Cortex of kidney (tissue), 1 donor: ENCODE results near the gene MOB3B.

ENCODE experiments used
- DNase-seq: peaks from one replicate; lab custom pipeline; 2025; lab: John Stamatoyannopoulos, UW

Gene MOB3B

DNA sequence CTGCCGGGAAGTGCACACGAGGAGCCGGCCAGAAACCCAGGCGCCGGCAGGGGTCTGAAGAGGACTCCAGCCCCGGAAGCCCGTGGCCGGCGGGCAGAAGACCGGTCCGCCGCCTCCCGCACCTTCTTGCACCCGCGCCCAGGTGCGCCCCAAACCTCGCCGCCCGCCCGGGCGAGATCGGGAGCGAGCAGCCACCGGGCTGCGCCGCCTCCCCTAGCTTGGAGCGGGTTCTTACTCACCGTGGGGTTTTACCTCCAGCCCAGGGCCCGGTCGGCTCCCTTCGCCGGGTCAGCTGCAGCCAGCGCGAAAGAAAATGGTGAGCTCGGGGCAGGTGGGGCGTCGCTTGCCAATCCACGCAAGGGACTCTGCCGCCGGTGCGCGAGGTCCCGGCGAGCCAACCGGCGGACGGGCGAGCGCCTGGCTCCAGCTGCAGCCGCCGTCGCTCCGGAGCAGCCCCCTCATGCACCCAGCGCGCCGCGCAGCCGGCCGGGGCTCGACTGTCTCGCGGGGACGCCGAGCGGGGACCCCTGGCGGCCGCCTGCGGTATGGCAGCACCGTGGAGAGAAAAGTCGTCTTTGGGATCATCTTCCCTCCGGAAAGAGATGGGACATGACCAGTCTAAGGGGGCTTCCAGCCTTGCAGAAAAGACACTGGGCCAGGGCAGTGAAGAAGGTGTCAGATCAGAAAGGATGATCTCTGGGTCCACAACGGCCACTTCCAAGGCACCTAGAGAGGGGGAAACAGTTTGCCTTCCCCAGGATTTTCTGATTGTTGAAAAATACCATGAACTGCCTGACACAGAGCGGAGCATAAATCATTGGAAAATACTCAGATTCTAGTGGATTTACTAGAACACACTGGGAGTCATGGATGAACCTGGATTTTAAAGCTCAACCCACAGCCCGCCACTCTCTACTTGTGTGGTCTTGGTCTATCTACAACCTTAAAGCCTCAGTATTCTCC is at the start of gene MOB3B:
Gene MOB3B, minus strand, starts transcription at position 499 of the 963 bp plus-strand sequence. CDS start 74,264 bp downstream, outside the sequence.
- peak; percentile 21 for DNase-seq

DNA sequence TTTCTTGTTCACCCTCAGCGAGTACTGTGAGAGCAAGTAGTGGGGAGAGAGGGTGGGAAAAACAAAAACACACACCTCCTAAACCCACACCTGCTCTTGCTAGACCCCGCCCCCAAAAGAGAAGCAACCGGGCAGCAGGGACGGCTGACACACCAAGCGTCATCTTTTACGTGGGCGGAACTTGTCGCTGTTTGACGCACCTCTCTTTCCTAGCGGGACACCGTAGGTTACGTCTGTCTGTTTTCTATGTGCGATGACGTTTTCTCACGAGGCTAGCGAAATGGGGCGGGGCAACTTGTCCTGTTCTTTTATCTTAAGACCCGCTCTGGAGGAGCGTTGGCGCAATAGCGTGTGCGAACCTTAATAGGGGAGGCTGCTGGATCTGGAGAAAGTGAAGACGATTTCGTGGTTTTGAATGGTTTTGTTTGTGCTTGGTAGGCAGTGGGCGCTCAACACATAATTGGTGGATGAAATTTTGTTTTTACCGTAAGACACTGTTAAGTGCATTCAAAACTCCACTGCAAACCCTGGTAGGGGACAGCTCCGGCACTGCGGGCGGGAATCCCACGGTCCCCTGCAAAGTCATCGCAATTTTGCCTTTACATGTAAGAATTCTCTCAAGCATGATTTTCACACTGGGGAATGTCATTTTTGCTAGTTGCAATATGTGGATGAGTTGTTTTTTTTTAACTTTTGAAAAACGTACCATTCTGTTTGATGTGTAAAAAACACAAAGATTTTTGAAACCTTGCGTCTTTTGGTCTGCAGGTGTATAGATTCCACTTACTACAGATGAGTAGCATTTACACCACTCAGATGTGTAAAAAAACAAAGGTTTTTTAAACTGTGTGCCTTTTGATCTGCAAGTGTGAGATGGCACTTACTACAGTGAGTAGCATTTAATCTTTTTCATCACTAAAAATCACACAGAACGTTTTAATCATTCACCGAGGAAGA is 44.3 kb upstream of the MOB3B start:
- DNase-seq: no peak

DNA sequence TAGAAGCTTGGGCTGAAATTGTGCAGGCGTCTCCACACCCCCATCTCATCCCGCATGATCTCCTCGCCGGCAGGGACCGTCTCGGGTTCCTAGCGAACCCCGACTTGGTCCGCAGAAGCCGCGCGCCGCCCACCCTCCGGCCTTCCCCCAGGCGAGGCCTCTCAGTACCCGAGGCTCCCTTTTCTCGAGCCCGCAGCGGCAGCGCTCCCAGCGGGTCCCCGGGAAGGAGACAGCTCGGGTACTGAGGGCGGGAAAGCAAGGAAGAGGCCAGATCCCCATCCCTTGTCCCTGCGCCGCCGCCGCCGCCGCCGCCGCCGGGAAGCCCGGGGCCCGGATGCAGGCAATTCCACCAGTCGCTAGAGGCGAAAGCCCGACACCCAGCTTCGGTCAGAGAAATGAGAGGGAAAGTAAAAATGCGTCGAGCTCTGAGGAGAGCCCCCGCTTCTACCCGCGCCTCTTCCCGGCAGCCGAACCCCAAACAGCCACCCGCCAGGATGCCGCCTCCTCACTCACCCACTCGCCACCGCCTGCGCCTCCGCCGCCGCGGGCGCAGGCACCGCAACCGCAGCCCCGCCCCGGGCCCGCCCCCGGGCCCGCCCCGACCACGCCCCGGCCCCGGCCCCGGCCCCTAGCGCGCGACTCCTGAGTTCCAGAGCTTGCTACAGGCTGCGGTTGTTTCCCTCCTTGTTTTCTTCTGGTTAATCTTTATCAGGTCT is 43.5 kb upstream of the MOB3B start, which contains the start of gene C9orf72:
Gene C9orf72, minus strand, starts transcription at position 564 of the 716 bp plus-strand sequence. CDS start 6,361 bp downstream, outside the sequence.
- no peak for DNase-seq

GRCh38 chr9:27572566-27572917 is 42.9 kb upstream of the MOB3B start:
- no peak for DNase-seq

GRCh38 chr9:27572061-27572460 is 42.4 kb upstream of the MOB3B start:
- no peak for DNase-seq

- DNase-seq: no peak
Measured at GRCh38 chr9:27571011-27571410, 41.4 kb upstream of the MOB3B start.

DNA sequence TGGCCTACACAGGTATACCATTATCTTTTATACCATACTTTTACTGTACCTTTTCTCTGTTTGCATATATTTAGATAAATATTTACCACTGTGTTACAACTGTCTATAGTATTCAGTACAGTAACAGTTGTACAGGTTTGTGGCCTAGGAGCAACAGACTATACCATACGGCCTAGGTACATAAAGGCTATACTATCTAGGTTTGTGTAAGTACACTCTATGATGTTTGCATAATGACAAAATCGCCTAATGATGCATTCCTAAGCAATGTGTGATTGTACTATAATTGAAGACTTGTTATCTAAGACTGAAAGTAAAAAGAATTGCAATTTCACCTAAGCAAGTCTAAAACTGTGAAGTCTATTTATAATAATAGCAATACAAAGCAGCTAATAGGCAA is 39.8 kb upstream of the MOB3B start:
- no peak for DNase-seq

GRCh38 chr9:27566118-27566517 is 36.5 kb upstream of the MOB3B start:
- no peak for DNase-seq

- no peak for DNase-seq
Measured at GRCh38 chr9:27565696-27566095, 36.1 kb upstream of the MOB3B start.

DNA sequence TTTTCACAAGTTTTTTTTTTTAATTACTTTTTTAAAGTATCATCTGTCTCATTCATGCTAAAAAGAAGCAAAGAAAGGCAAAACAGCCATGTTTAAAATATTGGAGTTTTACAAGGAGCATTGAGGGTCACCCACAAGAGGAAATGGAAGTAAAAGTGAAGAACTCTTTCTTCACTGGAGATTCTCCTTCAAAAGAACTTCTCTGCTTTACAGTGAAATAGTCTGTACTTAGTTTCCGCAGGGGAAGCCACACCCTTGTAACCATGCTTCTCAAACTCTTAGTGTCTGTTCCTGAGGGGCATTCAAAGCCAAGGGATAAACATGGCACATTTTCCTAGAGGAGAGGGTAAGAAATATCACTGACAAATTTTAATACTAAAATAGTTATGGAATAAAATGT is 35.1 kb upstream of the MOB3B start:
- DNase-seq: no peak

- no peak for DNase-seq
Measured at GRCh38 chr9:27563738-27564430, 34.3 kb upstream of the MOB3B start.

DNA sequence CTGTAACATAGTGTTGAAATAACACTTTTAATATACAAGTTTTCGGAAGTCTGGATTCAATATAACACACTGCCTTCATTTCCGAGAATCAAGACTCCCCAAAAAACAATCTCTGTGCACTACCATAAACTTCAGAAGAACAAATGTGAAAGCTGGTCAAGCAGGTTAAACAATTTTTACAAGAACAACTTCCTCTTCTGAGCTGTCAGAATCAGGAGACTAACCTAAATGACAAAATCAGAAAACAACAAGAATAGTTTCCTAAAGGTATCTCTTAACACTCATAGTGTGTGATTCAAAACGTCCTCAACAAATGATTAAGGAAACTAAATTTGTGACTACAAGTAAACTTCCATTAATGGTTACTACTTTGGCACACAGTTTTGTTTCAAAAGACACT is 32.1 kb upstream of the MOB3B start:
- no peak for DNase-seq

DNA sequence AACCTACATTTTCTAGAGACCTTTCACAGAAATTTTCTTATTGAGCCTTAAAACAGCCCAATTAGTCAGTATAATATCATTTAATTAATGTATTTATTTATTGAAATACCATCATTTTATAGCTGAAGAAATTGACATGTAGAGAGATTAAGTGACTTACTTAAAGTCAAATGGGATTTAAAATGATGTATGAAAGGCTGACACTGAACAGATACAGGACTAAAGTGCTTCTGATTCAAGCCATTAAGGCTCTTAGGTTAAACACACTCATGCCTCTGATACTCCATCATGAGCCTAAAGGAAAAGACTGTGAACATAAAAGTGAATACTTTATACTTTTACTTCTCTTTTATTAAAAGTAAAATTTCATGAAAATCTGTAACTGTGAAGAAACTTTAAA is 30.8 kb upstream of the MOB3B start:
- no peak for DNase-seq

DNA sequence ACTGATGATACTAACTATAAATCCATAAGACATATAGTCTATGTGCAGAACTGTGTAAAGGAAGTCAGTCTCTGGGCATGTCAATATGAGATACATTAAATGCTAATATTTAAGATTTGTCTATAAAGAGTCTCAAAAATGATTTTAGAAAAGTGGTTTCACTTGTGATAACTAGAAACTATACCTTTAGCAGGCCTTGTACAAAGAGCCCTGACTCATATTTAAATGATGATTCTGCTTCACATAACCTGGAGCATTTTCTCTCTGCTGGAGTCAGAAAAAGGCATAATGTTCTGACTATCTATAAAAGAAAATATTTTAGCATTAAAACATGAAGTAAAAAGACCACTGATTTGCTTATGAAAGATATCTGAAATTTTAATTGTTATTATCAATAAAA is 28.7 kb upstream of the MOB3B start:
- no peak for DNase-seq

DNA sequence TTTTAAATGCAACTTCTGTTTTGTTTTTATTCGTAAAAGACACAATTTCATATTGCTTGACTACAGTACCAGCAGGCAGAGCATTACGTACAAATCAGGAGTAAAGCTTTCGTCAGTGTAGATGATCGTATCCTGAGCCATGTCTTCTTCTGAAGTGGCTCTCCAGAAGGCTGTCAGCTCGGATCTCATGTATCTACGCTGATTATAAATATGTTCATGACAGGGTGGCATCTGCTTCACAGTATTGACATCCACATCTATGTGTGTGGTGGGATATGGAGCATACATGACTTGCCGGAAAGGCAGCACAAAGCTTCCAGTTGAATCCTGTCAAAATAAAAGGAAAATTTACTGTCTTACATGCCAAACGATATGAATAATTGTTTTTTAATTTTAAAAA is 26.9 kb upstream of the MOB3B start:
- no peak for DNase-seq

DNA sequence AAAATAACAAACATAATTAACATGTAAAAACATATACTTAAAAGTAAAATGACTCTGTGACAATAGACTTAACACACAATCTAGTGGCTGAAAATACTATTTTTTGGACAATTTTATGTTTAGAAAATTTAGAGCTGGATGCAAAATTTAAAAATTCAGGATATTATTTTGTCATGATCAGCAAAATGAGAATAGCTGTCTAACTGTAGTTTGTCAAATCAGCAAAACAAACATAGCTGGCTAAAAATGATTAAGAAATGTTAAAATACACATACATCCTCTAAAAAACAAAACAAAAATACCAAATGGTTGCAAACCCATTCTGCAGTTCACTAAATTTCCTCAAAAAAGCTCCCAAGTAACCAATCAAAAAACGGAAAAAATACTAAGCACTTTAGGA is 25.1 kb upstream of the MOB3B start:
- no peak for DNase-seq

DNA sequence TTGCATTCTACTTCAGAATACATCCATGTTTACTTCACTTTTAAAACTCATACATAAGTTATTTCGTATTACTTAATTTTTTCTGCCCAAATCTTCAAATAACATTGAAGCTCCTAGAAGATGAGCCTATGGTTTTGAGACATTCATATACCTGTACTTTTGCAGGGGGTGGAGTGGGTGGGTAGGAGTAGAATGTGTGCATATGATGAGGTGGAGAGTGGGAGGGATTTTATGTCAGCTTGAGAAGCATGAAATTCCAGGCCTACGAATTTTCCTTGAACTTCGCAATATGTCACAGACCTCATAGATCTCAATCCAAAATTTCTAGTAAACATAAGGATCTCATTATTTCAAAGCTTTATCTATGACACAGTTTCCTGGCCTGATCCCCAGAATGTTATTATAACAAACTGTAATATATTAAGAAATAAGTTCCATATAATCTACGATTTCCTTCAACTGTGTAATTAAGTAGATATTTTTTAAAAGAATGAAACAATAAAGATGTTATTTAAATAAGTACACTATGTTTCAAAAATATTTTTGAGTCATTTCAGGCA is 19.7 kb upstream of the MOB3B start:
- no peak for DNase-seq

DNA sequence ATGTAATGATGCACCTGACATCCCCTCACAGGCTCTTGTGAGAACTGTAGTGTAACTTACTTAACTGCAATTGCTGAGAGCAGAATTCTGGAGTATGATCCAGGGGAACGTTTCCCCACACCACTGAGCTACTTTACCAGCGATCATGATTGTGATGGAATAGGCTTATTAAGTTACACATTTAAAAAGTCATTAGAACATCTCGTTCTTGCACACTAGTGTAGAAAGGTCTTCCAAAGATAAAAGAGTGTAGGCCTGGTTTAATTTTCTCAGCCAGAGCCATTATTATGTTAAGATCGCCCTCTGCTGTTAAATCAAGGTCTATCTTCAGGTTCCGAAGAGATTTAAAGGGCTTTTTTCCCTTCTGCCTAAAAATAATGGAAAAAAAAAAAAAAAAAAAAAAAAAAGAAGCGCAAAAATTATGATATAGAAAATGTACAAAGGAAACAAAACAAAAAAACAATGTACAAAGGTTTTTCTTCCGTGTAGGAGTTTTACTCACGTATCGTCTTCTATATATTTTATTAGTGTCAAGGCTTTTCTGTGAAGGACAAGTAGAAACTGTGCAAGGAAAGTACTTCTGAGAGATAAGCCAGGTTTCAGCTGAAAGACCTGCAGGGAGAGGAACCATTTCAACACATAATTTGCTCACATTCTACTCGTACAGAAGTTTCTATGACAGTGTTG is 18.6 kb upstream of the MOB3B start:
- no peak for DNase-seq

- DNase-seq: no peak
Measured at GRCh38 chr9:27545471-27545870, 15.9 kb upstream of the MOB3B start.

DNA sequence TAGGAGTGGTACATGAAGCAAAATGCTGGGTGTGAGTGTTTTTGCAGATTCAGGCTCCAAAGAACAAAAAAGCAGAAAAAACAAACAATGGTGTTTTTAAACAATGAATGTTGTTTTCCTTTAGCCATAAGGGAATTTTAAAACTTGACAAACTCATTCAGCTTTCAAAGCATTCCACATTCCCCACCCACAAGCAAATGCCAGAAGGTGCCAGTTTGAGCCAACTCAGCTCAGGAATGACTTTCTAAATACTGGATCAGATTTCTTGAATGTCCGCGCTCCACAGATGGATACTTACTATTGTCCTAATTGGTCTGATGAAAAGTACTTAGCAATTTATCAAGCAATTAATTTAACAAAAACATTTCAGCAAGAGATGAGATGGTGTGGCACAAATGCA is 12.9 kb upstream of the MOB3B start:
- no peak for DNase-seq
